NT2/D1 (cell line): Measurements from ENCODE around the gene SDK2.

Source experiments
- SUZ12 ChIP-seq: IDR thresholded peaks from 2 replicates; pipeline ENCODE4 v1.6.1; 2011; ENCODE audit not compliant: insufficient read length, insufficient read depth; ENCODE audit errors: extremely low read depth
- YY1 ChIP-seq: IDR thresholded peaks from 2 replicates; pipeline ENCODE4 v1.6.1; 2011; ENCODE audit not compliant: insufficient read length, insufficient read depth
- ZNF274 ChIP-seq: IDR thresholded peaks from 2 replicates; pipeline ENCODE4 v1.6.1; 2011; ENCODE audit warnings: mild to moderate bottlenecking, low read depth, low read length

DNA sequence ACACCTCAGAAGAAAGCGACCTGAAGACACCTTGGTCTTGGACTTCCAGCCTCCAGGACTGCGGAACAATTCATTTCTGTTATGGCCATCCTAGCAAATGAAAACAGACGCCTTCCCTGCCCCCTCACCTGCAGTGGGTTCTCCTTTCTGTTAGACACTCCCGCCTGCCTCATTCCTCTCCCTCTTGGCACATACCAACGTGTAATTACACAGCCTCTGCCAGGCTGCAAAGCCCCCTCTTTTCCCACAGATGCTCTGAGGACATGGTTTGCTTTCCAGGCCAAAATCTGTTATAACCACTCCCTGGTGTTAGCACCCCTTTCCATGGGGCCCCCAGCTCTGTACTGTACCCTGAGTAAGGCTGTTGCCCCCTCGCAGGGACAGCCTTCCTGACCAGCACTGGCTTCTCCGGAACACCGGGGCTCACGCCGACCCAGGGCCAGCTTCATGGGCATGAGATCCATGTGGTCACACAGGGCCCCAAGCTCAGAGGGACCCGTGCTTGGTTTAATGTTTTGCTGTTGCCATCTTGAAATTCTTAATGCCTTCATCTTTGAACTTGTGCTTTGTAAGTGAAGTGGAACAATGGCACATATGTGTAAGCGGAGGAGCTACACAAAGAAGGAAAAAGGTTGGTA lies 64.1 kb downstream of the SDK2 start:
- TF ChIP-seq SUZ12 (no peak), ZNF274 (no peak), YY1 (no peak)
